HepG2 (cell line): Measurements from ENCODE around the gene GBE1. TPM values are rescaled to one million over a fixed set of nuclear protein-coding genes. Genes with fewer than 3 reads are reported as not detected.

Source experiments
- ATAC-seq: fragments of 200-7000 bp; cut with Tn5 transposase; 3 replicates; pipeline ENCODE4 v1.9.1; 2020; ENCODE audit warnings: mild to moderate bottlenecking, moderate library complexity
- BruUV-seq: library from RNA; stranded (reverse); fragments of 400-500 nt; replicated peaks from 2 replicates; lab custom pipeline; 2021; lab: Mats Ljungman, UMichigan
- CTCF ChIA-PET: fragments of 300-600 bp; formaldehyde crosslinking; extraction: SDS; loops from one replicate; lab custom pipeline; 2021; ENCODE audit warnings: low total read pairs, inconsistent platforms, low intra/inter-chr PET ratio; lab: Yijun Ruan, JAX
- POLR2A ChIA-PET: fragments of 350-600 bp; sonication (Branson Sonifier 250); formaldehyde crosslinking; loops from one replicate; lab custom pipeline; 2020; ENCODE audit warnings: antibody characterized with exemption, inconsistent platforms; lab: Yijun Ruan, JAX
- DNase-seq: peaks from one replicate; pipeline ENCODE4 v3.0.0-alpha.2; 2015; ENCODE audit warnings: low spot score
- FAIRE-seq: peaks from 3 replicates; lab custom pipeline; 2011; peaks lifted over from hg19 to GRCh38; lab: Jason Lieb, UNC
- H2AFZ ChIP-seq: one replicate; pipeline ENCODE4 v1.6.1; 2011; ENCODE audit warnings: low read length, inconsistent platforms
- H3K27ac ChIP-seq: fragments of 300-600 bp; 3 replicates; pipeline ENCODE4 v1.8.0; 2011; ENCODE audit warnings: mixed run types, mild to moderate bottlenecking, mixed read lengths, low read length, inconsistent platforms; ENCODE audit not compliant: insufficient read depth; ENCODE audit errors: extremely low read length
- H3K27me3 ChIP-seq, 2 experiments: fragments of 200-600 bp in 1 of 2; 2 replicates in 1 of 2; 3 replicates in 1 of 2; pipeline versions ENCODE4 v1.6.0 to v1.8.0; 2011; ENCODE audit warnings: low read length in 2 of 2, mild to moderate bottlenecking in 2 of 2, moderate library complexity in 2 of 2, inconsistent platforms in 1 of 2; ENCODE audit not compliant: insufficient read depth in 2 of 2, control insufficient read depth in 1 of 2
- H3K36me3 ChIP-seq, 2 experiments: fragments of 200-600 bp in 1 of 2; replicated peaks in 1 of 2; 2 replicates in 1 of 2; 3 replicates in 1 of 2; pipeline versions ENCODE4 v1.5.1 to v1.8.0; 2011; ENCODE audit warnings: low read length in 2 of 2, inconsistent platforms in 1 of 2; ENCODE audit not compliant: insufficient read depth in 2 of 2, control insufficient read depth in 1 of 2
- H3K4me1 ChIP-seq: 2 replicates; pipeline ENCODE4 v1.5.1; 2012; ENCODE audit warnings: low read length, inconsistent platforms; ENCODE audit not compliant: insufficient read depth
- H3K4me2 ChIP-seq: 2 replicates; pipeline ENCODE4 v1.6.0; 2011; ENCODE audit warnings: low read depth, low read length, inconsistent platforms
- H3K4me3 ChIP-seq, 3 experiments: fragments of 200-600 bp in 1 of 3; sonication (generic), shearing (Covaris generic) in 1 of 3; replicated peaks in 1 of 3; 2 replicates each; pipeline ENCODE4 v1.5.1; 2011 to 2016; ENCODE audit warnings: low read length in 3 of 3, inconsistent platforms in 2 of 3, low read depth in 2 of 3, mild to moderate bottlenecking in 2 of 3, control low read depth in 1 of 3, mixed read lengths in 1 of 3; ENCODE audit not compliant: insufficient read depth in 1 of 3
- H3K79me2 ChIP-seq: one replicate; pipeline ENCODE4 v1.6.1; 2011; ENCODE audit warnings: low read length, inconsistent platforms; ENCODE audit not compliant: insufficient read depth
- H3K9ac ChIP-seq: 2 replicates; pipeline ENCODE4 v1.6.0; 2011; ENCODE audit warnings: mild to moderate bottlenecking, low read depth, low read length, inconsistent platforms; ENCODE audit not compliant: insufficient read depth
- H3K9me3 ChIP-seq: 2 replicates; pipeline ENCODE4 v1.5.1; 2012; ENCODE audit warnings: mild to moderate bottlenecking, low read length
- H4K20me1 ChIP-seq: 2 replicates; pipeline ENCODE4 v1.6.0; 2011; ENCODE audit warnings: inconsistent platforms, mild to moderate bottlenecking, low read length, moderate library complexity; ENCODE audit not compliant: insufficient read depth
- AGO1 ChIP-seq: fragments of 200-400 bp; formaldehyde crosslinking; IDR thresholded peaks from 2 replicates; pipeline ENCODE4 v1.6.1; 2017; ENCODE audit warnings: mild to moderate bottlenecking, low read depth, low read length, moderate library complexity; ENCODE audit not compliant: poor library complexity, severe bottlenecking
- CBFB ChIP-seq: sonication (generic); formaldehyde crosslinking; IDR thresholded peaks from 2 replicates; pipeline ENCODE4 v1.4.0; 2020; ENCODE audit warnings: missing genetic modification reagents
- FOXK2 ChIP-seq: fragments of 450-650 bp; IDR thresholded peaks from 2 replicates; pipeline ENCODE4 v1.6.1; 2016
- ISL2 ChIP-seq: sonication (generic); formaldehyde crosslinking; IDR thresholded peaks from 2 replicates; pipeline ENCODE4 v1.5.0; 2020; ENCODE audit warnings: missing genetic modification reagents
- NFE2 ChIP-seq: sonication (generic); formaldehyde crosslinking; IDR thresholded peaks from 2 replicates; pipeline ENCODE4 v1.4.0; 2020; ENCODE audit warnings: missing genetic modification reagents
- NR1H2 ChIP-seq: sonication (generic); formaldehyde crosslinking; IDR thresholded peaks from 2 replicates; pipeline ENCODE4 v1.8.1; 2022; ENCODE audit warnings: low read depth, missing genetic modification reagents, borderline replicate concordance
- SAFB2 ChIP-seq: sonication (generic); formaldehyde crosslinking; IDR thresholded peaks from 2 replicates; pipeline ENCODE4 v1.5.1; 2020; ENCODE audit warnings: missing genetic modification reagents, low read depth, mild to moderate bottlenecking, borderline replicate concordance
- SIX4 ChIP-seq: sonication (generic); formaldehyde crosslinking; IDR thresholded peaks from 2 replicates; pipeline ENCODE4 v1.4.0; 2020; ENCODE audit warnings: missing genetic modification reagents
- SP5 ChIP-seq: IDR thresholded peaks from 2 replicates; pipeline ENCODE4 v1.6.1; 2016; ENCODE audit warnings: low read depth, borderline replicate concordance
- WIZ ChIP-seq: sonication (generic); formaldehyde crosslinking; IDR thresholded peaks from 2 replicates; pipeline ENCODE4 v1.5.1; 2020; ENCODE audit warnings: mild to moderate bottlenecking, missing genetic modification reagents
- ZNF264 ChIP-seq: sonication (generic); formaldehyde crosslinking; IDR thresholded peaks from 2 replicates; pipeline ENCODE4 v1.4.0; 2020; ENCODE audit warnings: missing genetic modification reagents
- WGBS: methylation state at CpG from one replicate; pipeline ENCODE4 v1.1.6; 2017; ENCODE audit warnings: low lambda C conversion rate; 5-methylcytosine and 5-hydroxymethylcytosine counted together
- in situ Hi-C: cut with HindIII; loops from 2 replicates; pipeline ENCODE4 v1.10.0; 2017; ENCODE audit warnings: low pct_unique_long_range_greater_than_20kb; ENCODE audit not compliant: extremely low pct_ligation_motif_present
- intact Hi-C: fragments of 100-400 bp; cut with micrococcal nuclease; formaldehyde crosslinking; loops from one replicate; pipeline ENCODE4 v1.10.0; 2022; ENCODE audit not compliant: unreplicated experiment
- polyA plus RNA-seq, 8 experiments: library from polyadenylated mRNA; depleted of rRNA in 3 of 8; stranded (reverse) in 7 of 8; unstranded in 1 of 8; fragments of >200 nt; fragmentation: Illumina TruSeq in 4 of 8; extraction: Trizol in 4 of 8; gene quantifications; 2 replicates each; pipeline versions ENCODE4 v1.2.1 to v1.2.3, GENCODE V29; 2011 to 2016; ENCODE audit warnings: low read depth in 4 of 8, missing spikeins in 1 of 8, mixed read lengths in 1 of 8; ENCODE audit not compliant: insufficient read depth in 1 of 8
- total RNA-seq, 5 experiments: library from RNA; depleted of rRNA; stranded (reverse); fragments of >200 nt; fragmentation: Illumina TruSeq; extraction: Trizol; gene quantifications; 2 replicates each; pipeline ENCODE4 v1.2.3, GENCODE V29; 2016; ENCODE audit warnings: low read depth in 1 of 5
- TF ChIP-seq, protein P1 (sequence below): sonication (generic); formaldehyde crosslinking; IDR thresholded peaks from 2 replicates; pipeline ENCODE4 v1.4.0; 2020; ENCODE audit warnings: low read depth, mild to moderate bottlenecking, missing genetic modification reagents
- TF ChIP-seq, protein P2 (sequence below): sonication (generic); formaldehyde crosslinking; IDR thresholded peaks from 2 replicates; pipeline ENCODE4 v1.4.0; 2020; ENCODE audit warnings: mild to moderate bottlenecking, missing genetic modification reagents
- TF ChIP-seq, protein P3 (sequence below): sonication (generic); formaldehyde crosslinking; IDR thresholded peaks from 2 replicates; pipeline ENCODE4 v1.4.0; 2020; ENCODE audit warnings: missing genetic modification reagents
- TF ChIP-seq, protein P4 (sequence below): fragments of 450-650 bp; IDR thresholded peaks from 2 replicates; pipeline ENCODE4 v1.6.1; 2016

GBE1 gene
- total and polyA plus RNA-seq, 2 of the 13 experiments (the other 11 are each of a cell fraction or from before 2014, with no cell fraction given): 22.9 to 36.1 TPM

DNA sequence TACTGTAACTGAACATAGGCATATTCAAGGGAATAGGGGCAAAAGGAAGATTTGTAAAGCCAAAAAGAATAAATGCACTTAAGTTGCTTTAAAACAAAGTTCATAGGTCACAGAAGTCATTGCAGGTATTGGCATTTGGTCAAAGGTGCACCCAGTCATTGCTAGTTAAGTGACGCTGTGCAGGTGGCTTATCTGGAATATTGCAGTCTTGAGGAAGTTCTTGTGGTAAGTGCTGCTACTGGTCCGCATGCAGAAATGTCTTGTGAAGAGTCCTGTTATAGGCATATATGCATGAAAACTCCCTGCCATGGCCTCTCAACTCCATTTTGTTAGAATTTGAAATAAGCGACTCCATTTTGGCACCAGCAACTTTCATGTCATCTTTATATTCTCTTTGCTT is 293.1 kb downstream of the GBE1 start:
- intact Hi-C loops (no loop called here), in situ Hi-C loops (no loop called here)
- H3K4me1 ChIP-seq: peaks cover 6% of the 10 kb centered on the region
- ATAC-seq: no peak
- H4K20me1 ChIP-seq: no peaks in the 10 kb centered on the region
- no peak for DNase-seq
- H3K4me2 ChIP-seq: no peak overlapping the region
- no peaks in the 10 kb centered on the region for H3K36me3 ChIP-seq
- H3K27ac ChIP-seq: no peak overlapping the region
- no peak overlapping the region for H3K9ac ChIP-seq
- H3K9me3 ChIP-seq: no peaks in the 10 kb centered on the region
- BruUV-seq: no TSS peak
- no peaks in the 10 kb centered on the region for H3K27me3 ChIP-seq
- FAIRE-seq: no peak
- ChIA-PET POLR2A (no interaction called here), CTCF (no interaction called here)
- H2AFZ ChIP-seq: no peak overlapping the region
- no peak overlapping the region for H3K4me3 ChIP-seq
- WGBS: 37% methylated on average over 3 of the region's 3 CpGs
- H3K79me2 ChIP-seq: no peaks in the 10 kb centered on the region
- TF ChIP-seq NFE2 (no peak), SAFB2 (no peak), AGO1 (no peak), NR1H2 (CRISPR knock-in tag) (no peak), SIX4 (CRISPR knock-in tag) (no peak), CBFB (CRISPR knock-in tag) (no peak), ISL2 (CRISPR knock-in tag) (no peak), FOXK2 (no peak), ZNF264 (CRISPR knock-in tag) (no peak), WIZ (CRISPR knock-in tag) (no peak), SP5 (CRISPR knock-in tag) (no peak)
- TF ChIP-seq, protein P1, sequence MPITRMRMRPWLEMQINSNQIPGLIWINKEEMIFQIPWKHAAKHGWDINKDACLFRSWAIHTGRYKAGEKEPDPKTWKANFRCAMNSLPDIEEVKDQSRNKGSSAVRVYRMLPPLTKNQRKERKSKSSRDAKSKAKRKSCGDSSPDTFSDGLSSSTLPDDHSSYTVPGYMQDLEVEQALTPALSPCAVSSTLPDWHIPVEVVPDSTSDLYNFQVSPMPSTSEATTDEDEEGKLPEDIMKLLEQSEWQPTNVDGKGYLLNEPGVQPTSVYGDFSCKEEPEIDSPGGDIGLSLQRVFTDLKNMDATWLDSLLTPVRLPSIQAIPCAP (CRISPR knock-in tag): no peak
- TF ChIP-seq, protein P2, sequence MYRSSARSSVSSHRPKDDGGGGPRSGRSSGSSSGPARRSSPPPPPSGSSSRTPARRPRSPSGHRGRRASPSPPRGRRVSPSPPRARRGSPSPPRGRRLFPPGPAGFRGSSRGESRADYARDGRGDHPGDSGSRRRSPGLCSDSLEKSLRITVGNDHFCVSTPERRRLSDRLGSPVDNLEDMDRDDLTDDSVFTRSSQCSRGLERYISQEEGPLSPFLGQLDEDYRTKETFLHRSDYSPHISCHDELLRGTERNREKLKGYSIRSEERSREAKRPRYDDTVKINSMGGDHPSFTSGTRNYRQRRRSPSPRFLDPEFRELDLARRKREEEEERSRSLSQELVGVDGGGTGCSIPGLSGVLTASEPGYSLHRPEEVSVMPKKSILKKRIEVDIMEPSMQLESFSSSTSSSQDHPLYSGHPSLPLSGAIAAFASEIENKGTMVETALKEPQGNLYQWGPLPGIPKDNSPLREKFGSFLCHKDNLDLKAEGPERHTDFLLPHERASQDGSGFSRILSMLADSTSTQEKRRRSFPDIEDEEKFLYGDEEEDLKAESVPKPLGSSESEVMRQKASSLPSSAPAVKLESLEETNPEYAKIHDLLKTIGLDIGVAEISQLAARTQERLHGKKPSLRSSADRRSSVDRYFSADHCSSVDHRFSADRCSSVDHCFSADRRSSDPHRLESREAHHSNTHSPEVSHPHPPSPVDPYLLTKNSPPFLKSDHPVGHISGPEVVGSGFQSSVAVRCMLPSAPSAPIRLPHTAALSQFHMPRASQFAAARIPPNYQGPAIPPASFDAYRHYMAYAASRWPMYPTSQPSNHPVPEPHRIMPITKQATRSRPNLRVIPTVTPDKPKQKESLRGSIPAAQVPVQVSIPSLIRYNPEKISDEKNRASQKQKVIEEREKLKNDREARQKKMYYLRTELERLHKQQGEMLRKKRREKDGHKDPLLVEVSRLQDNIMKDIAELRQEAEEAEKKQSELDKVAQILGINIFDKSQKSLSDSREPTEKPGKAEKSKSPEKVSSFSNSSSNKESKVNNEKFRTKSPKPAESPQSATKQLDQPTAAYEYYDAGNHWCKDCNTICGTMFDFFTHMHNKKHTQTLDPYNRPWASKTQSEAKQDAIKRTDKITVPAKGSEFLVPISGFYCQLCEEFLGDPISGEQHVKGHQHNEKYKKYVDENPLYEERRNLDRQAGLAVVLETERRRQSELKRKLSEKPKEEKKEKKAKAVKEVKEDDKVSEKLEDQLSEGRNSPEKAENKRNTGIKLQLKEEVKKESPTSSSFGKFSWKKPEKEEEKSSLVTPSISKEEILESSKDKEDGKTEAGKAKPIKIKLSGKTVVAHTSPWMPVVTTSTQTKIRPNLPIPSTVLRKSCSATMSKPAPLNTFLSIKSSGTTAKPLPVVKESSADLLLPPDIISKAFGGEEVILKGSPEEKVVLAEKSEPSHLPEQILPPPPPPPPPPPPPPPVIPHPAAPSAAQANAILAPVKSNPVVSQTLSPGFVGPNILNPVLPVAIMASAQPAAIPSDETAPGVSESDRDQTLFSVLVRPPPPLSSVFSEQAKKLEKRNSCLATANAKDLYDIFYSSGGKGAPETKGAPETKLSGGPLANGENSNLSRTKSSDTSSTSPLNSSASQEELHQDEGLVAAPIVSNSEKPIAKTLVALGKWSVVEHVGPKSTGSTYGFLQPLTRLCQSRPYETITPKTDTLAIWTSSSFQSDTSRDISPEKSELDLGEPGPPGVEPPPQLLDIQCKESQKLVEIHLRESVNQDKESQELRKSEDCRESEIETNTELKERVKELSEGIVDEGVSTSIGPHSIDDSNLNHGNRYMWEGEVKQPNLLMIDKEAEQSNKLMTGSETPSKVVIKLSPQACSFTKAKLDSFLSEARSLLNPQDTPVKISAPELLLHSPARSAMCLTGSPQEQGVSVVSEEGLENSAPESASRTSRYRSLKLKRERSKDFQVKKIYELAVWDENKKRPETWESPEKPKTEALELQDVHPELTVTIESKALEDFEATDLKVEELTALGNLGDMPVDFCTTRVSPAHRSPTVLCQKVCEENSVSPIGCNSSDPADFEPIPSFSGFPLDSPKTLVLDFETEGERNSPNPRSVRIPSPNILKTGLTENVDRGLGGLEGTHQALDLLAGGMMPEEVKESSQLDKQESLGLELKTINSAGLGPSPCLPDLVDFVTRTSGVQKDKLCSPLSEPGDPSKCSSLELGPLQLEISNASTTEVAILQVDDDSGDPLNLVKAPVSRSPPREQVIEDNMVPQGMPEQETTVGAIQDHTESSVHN (CRISPR knock-in tag): no peak
- TF ChIP-seq, protein P3, sequence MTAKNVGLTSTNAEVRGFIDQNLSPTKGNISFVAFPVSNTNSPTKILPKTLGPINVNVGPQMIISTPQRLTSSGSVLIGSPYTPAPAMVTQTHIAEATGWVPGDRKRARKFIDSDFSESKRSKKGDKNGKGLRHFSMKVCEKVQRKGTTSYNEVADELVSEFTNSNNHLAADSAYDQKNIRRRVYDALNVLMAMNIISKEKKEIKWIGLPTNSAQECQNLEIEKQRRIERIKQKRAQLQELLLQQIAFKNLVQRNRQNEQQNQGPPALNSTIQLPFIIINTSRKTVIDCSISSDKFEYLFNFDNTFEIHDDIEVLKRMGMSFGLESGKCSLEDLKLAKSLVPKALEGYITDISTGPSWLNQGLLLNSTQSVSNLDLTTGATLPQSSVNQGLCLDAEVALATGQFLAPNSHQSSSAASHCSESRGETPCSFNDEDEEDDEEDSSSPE (CRISPR knock-in tag): no peak
- TF ChIP-seq, protein P4, sequence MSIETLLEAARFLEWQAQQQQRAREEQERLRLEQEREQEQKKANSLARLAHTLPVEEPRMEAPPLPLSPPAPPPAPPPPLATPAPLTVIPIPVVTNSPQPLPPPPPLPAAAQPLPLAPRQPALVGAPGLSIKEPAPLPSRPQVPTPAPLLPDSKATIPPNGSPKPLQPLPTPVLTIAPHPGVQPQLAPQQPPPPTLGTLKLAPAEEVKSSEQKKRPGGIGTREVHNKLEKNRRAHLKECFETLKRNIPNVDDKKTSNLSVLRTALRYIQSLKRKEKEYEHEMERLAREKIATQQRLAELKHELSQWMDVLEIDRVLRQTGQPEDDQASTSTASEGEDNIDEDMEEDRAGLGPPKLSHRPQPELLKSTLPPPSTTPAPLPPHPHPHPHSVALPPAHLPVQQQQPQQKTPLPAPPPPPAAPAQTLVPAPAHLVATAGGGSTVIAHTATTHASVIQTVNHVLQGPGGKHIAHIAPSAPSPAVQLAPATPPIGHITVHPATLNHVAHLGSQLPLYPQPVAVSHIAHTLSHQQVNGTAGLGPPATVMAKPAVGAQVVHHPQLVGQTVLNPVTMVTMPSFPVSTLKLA: no peak
